Measurements from ENCODE around the gene IDH2.
"Not testable (repeated sequence)": the region's sequence is repeated elsewhere in the genome, so short reads cannot be mapped to it uniquely, and the experiment has no call there.

GRCh38 chr15:90108038-90108437, 5.8 kb upstream of the IDH2 start:
- TF ChIP-seq, protein P1, sequence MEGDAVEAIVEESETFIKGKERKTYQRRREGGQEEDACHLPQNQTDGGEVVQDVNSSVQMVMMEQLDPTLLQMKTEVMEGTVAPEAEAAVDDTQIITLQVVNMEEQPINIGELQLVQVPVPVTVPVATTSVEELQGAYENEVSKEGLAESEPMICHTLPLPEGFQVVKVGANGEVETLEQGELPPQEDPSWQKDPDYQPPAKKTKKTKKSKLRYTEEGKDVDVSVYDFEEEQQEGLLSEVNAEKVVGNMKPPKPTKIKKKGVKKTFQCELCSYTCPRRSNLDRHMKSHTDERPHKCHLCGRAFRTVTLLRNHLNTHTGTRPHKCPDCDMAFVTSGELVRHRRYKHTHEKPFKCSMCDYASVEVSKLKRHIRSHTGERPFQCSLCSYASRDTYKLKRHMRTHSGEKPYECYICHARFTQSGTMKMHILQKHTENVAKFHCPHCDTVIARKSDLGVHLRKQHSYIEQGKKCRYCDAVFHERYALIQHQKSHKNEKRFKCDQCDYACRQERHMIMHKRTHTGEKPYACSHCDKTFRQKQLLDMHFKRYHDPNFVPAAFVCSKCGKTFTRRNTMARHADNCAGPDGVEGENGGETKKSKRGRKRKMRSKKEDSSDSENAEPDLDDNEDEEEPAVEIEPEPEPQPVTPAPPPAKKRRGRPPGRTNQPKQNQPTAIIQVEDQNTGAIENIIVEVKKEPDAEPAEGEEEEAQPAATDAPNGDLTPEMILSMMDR (IDR thresholded peaks at IDR 0.05; ENCODE audit: low read depth, low read length, poor library complexity, severe bottlenecking): not testable (repeated sequence)
- TF ChIP-seq EZH2phosphoT487 (IDR thresholded peaks at IDR 0.05; ENCODE audit: borderline replicate concordance, low read length): not testable (repeated sequence)
